GM19193 (cell line): ENCODE results near the gene NKAIN4.

Experiments used
- POLR2A ChIP-seq: IDR thresholded peaks from 4 replicates; pipeline ENCODE4 v1.6.1; 2011; ENCODE audit not compliant: insufficient read depth, insufficient read length; ENCODE audit errors: extremely low read depth

Gene NKAIN4

GRCh38 chr20:63259734-63260460 lies 5.6 kb upstream of the NKAIN4 start:
- TF ChIP-seq POLR2A: no peak

GRCh38 chr20:63258781-63259180 lies 4.5 kb upstream of the NKAIN4 start:
- TF ChIP-seq POLR2A: no peak

DNA sequence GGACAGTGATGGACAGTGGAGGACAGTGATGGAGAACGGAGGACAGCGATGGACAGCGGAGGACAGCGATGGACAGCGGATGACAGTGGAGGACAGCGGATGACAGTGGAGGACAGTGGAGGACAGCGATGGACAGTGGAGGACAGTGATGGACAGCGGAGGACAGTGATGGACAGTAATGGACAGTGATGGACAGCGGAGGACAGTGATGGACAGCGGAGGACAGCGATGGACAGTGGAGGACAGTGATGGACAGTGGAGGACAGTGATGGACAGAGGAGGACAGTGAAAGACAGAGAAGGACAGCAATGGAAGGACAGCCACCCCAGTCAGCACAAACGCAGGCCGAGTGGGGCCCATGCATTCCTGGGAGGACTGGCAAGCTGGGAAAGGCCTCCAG lies 3.4 kb upstream of the NKAIN4 start:
- no peak for TF ChIP-seq POLR2A

DNA sequence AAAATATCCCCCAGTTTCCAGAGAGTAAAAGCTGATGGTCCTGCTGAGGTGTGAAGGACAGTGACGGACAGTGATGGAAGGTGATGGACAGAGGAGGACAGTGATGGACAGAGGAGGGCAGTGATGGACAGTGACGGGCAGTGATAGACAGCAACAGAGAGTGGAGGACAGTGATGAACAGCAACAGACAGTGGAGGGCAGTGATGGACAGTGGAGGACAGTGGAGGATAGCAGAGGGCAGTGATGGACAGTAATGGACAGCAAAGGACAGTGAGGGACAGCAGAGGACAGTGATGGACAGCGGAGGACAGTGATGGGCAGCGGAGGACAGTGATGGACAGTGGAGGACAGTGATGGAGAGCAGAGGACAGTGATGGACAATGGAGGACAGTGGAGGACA lies 2.7 kb upstream of the NKAIN4 start:
- TF ChIP-seq POLR2A: no peak

DNA sequence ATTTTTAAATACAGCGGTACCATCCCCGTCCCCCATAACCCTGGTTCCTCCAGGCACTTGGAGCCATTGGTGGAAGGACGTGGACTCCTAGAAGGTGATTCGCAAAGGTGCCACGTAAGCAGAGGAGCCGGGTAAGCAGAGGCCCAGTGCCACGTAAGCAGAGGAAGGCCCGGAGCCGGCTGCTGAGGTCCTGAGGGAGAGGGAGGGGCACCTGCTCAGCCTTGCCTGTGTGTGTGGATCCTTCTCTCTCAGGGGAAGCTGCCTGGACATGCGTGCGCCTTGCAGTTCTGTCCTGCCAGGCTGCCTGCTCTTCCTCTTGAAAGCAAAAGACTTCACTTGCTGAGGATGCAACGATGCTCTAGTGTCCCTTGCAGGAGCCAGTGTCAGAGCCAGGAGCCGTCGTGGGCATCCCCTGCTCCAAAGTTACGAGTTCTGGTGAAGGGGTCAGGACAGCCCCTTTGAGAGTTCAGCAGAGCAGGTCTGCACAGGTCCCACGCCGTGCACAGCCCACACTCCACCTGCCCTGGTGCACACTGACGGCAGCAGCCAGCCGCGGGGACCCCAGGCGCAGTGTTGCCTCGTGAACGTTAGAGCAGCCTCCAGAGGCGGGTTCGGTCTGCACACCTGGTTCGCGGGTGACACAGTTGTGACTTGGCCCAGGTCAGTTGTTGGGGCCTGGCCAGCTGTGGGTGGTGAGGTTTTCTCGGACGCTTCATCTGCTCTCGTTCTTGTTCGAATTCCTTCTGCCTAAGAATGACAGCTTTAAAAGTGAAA lies 1.9 kb upstream of the NKAIN4 start:
- TF ChIP-seq POLR2A: no peak

GRCh38 chr20:63254606-63255384 lies 532 bp upstream of the NKAIN4 start:
- no peak for TF ChIP-seq POLR2A

DNA sequence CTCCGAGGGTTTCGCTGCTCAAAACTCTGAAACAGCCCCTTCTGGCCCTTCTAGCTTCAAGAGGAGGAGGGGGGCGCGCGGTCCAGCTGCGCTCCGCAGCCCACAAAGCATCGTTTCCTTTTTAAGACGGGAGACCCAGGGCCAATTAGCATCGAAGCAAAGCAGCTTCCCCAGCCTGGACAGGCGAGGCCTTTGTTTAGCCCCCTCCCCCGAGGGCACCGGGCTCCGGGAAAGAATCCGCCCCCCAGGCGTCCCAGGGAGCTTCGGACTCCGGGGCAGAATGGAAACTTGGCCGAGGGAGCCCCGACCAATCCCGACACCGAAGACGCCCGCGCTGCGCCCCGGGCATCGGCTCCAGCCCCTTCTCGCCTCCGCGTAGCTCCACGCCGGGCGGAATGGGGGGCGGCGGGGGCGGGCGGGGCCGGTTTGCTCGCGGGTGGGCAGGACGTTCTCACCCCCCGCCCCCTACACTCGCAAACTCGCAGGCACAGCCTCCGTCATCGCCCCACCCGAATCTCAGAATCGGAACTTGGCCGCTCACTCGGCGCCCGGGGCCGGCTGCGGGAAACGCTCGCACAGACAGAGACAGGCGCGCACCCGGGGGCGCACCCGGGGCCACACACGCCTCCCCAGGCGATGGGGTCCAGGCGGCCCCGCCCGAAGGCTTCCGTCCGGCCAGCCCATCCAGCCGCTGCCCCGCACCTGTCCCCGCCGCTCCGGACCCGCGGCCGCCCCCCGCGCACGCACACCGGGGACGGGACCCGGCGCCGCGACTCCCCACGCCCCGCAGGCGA lies 628 bp downstream of the NKAIN4 start:
- no peak for TF ChIP-seq POLR2A

GRCh38 chr20:63253065-63253437 lies 1.2 kb downstream of the NKAIN4 start:
- no peak for TF ChIP-seq POLR2A

- TF ChIP-seq POLR2A: no peak
These were observed 2.0 kb downstream of the NKAIN4 start for GRCh38 chr20:63252284-63252711.

DNA sequence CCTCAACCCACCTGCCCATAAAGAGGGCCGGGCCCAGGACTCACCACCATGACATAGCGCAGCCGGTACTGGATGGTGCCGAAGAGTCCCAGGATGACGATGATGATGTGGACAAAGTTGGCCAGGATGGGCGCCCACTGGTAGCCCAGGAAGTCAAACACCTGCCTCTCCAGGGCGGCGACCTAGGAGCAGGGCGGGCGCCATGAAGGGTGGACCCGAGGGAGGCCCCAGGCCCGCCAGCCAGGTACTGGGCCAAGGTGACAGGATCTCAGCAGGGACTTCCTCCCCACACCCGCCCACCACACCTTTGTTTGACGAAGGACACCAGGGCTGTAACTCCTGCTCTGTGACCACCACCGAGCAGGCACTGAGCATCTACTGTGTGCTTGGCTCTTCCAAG lies 4.4 kb downstream of the NKAIN4 start:
- no peak for TF ChIP-seq POLR2A

DNA sequence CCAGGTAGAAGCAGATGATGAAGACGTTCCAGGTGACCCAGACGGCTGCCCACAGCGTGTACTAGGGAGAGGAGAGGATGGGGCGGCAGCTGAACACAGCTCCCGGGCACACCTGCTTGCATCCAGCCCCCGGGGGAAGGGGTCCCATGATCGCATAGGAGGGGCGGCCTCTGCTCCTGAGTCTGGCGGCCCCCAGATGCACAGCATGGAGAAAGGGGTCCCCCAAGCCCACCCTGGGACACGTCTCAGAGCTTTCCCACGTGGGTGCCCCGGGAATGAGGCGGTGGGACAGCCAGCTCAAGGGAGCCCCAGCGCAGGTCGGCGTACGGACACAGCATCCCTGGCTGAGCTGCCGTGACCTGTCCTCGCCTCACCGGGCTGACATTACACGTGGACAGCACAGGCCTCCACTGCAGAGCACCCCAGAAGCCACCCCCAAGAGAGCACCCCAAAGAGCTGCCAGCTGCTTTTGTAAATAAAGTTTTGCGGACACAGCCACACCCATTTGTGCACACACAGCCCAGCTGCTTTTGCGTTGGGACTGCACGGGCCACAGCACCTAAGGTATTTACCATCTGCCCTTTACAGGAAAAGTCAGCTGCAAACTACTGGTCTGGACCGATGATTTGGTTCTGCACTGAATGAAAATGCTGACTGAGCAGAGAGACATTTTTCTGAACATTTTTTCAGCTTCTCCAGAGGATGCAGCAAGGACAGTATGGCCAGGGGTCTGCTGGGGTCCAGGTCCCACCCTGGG lies 5.2 kb downstream of the NKAIN4 start:
- TF ChIP-seq POLR2A: no peak

- TF ChIP-seq POLR2A: no peak
These were observed 6.5 kb downstream of the NKAIN4 start for GRCh38 chr20:63247671-63248228.

DNA sequence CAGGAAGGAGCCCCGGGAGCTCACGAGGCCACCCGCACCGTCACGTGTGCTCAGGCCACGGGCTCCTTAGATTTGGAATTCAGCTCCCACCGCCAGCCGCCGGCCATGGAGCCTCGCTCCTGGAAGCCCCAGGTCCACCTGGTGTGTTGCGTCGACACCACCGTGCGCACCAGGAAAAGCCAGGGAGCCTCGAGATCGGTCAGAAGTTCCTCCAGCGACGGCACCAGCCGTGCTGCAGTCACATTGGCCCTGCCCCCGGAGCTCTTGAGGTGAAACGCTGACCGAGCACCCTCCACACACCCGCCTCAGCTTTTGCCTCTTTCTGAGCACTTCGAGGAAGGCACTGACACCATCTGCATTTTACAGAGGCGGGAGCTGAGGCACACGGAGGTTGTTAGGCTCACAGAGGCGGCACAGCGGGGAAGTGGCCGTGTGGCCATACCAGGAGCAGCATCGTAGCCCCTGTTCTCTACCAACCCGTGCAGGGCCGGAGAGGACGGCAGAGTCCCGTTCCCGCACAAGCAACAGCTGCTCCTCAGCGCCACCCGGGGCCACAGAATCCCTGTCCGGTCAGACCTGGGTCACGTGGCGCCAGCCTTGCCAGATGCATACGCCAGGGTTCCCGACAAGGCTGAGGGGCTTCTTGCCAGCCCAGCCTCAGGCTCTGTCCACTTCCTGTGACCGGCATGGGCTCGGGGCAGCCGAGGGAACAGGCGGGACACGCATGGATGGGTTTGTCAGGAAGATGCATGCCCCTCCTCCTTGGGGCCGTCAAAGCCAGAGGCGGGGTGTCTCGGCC lies 7.6 kb downstream of the NKAIN4 start:
- no peak for TF ChIP-seq POLR2A
